NCI-H2171 treated with DMSO at 0.1 percent for 48 hours (cell line): ENCODE measurements around the gene ABCC8.
A peak's percentile ranks its signal among the peaks of the same experiment; 100 is the strongest.

ENCODE experiments used
- DNase-seq: peaks from one replicate; lab custom pipeline; 2025; lab: John Stamatoyannopoulos, UW

Gene ABCC8

DNA sequence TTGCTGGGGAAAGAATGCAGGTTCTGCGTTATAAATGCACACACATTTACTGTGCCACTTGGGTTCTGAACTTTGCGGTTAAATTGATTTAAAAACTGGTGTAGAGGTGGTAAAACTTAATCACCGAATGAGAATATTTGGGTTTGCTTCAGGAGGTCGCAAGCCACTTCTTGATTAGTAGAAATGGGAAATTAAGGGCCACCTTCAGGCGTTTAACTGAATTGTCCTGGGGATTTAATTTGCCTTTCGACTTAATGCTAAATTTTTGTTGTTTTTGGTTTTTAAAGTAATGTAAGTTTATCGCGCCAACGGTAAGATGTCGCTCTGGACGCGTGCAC, 125.5 kb downstream of the ABCC8 start:
- DNase-seq: peak; percentile 4

- DNase-seq: no peak
These were observed 126.0 kb downstream of the ABCC8 start for GRCh38 chr11:17350455-17351171.

DNA sequence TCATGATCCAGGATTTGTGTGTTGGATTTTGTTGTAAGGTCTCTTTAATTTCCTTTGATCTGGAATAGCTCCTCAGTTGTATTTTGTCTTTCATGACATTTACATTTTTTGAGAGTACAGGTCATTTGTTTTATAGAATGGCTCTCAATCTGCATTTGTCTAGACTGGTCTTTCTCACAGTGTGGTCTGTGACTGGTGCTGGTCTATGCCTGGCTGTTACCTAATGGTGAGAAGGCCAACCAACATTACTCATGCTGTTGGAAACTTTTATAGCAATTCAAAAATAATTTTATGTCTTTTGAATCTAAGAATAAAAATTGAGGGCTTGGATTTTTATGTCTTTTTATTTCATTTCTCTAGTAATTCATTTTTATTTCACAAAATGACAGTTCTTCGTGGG, 129.0 kb downstream of the ABCC8 start:
- DNase-seq: no peak

DNA sequence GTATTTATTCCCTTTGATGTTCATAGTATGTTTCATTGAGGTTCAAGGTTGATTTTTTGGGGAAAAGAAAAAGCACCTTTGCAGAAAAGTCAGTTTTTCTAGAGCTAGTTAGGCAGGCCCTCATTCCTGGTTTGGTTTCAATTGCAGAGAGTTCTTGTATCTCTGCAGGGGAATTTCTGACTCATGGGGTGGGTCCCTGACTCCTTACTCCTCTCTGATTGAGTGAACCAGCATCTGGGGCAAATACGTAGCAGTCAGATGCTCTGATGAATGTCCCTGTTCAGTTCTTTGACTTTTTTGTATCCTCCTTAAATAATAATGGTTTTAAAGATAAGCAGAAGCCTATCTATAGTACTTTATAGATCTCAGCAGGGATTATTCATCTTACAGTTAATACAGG, 132.7 kb downstream of the ABCC8 start:
- no peak for DNase-seq

DNA sequence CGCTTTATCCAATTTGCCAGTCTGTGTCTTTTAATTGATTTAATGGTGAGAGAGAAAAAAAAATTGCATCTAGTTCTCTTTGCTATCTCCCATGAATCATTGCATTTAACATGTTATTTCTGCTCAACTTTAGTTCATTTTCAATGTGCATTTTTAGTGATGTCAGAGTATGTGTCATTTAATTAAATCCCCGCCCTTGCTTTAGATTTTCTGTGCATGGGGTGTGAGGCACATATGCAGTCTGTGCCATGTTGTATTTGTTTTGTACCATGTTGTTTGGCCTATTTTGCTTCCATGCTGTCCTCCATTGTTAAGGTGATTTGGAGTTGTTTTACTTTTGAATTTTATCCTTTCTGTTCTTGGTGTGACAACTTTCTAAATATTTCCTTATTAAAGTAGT, 133.4 kb downstream of the ABCC8 start:
- no peak for DNase-seq
